Parathyroid adenoma (tissue), 2 donors: Measurements from ENCODE around the gene INSM1.

Experiments
- H2AFZ ChIP-seq: fragments of 300-600 bp; sonication (generic); one replicate; pipeline ENCODE4 v1.7.0; 2017; ENCODE audit warnings: antibody characterized with exemption, mild to moderate bottlenecking
- H3K27ac ChIP-seq: fragments of 300-600 bp; sonication (generic); one replicate; pipeline ENCODE4 v1.7.0; 2017
- H3K27me3 ChIP-seq: fragments of 300-600 bp; sonication (generic); one replicate; pipeline ENCODE4 v1.7.0; 2017; ENCODE audit warnings: low read length; ENCODE audit not compliant: control insufficient read depth, insufficient read depth
- H3K36me3 ChIP-seq: fragments of 300-600 bp; sonication (generic); one replicate; pipeline ENCODE4 v1.7.0; 2017; ENCODE audit warnings: low read length; ENCODE audit not compliant: control insufficient read depth, insufficient read depth
- H3K4me1 ChIP-seq: fragments of 300-600 bp; sonication (generic); one replicate; pipeline ENCODE4 v1.7.0; 2017; ENCODE audit warnings: control low read depth
- H3K4me2 ChIP-seq: fragments of 300-600 bp; sonication (generic); one replicate; pipeline ENCODE4 v1.7.0; 2017; ENCODE audit warnings: low read length
- H3K4me3 ChIP-seq: fragments of 300-600 bp; sonication (generic); one replicate; pipeline ENCODE4 v1.7.0; 2017; ENCODE audit warnings: low read depth, low read length
- H3K79me2 ChIP-seq: fragments of 300-600 bp; sonication (generic); one replicate; pipeline ENCODE4 v1.7.0; 2017; ENCODE audit warnings: control low read depth
- H3K9ac ChIP-seq: fragments of 300-600 bp; sonication (generic); one replicate; pipeline ENCODE4 v1.7.0; 2017; ENCODE audit warnings: mild to moderate bottlenecking
- H3K9me3 ChIP-seq: fragments of 300-600 bp; sonication (generic); one replicate; pipeline ENCODE4 v1.7.0; 2017; ENCODE audit warnings: low read length; ENCODE audit not compliant: control insufficient read depth
- TF ChIP-seq, protein P1 (sequence below): fragments of 300-600 bp; sonication (generic); IDR thresholded peaks from one replicate; pipeline ENCODE4 v1.7.0; 2017; ENCODE audit warnings: antibody characterized with exemption, mild to moderate bottlenecking
- donor health status: primary hyperparathyroidism.

The INSM1 gene

GRCh38 chr20:20409331-20409730 is 41.4 kb downstream of the INSM1 start:
- no peaks in the 10 kb centered on the region for H3K4me1 ChIP-seq
- H3K27ac ChIP-seq = no peak overlapping the region
- H3K9ac ChIP-seq = no peak overlapping the region
- no peaks in the 10 kb centered on the region for H3K27me3 ChIP-seq
- no peak overlapping the region for H2AFZ ChIP-seq
- no peak overlapping the region for H3K4me3 ChIP-seq
- TF ChIP-seq, protein P1, sequence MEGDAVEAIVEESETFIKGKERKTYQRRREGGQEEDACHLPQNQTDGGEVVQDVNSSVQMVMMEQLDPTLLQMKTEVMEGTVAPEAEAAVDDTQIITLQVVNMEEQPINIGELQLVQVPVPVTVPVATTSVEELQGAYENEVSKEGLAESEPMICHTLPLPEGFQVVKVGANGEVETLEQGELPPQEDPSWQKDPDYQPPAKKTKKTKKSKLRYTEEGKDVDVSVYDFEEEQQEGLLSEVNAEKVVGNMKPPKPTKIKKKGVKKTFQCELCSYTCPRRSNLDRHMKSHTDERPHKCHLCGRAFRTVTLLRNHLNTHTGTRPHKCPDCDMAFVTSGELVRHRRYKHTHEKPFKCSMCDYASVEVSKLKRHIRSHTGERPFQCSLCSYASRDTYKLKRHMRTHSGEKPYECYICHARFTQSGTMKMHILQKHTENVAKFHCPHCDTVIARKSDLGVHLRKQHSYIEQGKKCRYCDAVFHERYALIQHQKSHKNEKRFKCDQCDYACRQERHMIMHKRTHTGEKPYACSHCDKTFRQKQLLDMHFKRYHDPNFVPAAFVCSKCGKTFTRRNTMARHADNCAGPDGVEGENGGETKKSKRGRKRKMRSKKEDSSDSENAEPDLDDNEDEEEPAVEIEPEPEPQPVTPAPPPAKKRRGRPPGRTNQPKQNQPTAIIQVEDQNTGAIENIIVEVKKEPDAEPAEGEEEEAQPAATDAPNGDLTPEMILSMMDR = no peak
- no peaks in the 10 kb centered on the region for H3K79me2 ChIP-seq
- no peaks in the 10 kb centered on the region for H3K9me3 ChIP-seq
- H3K36me3 ChIP-seq = no peaks in the 10 kb centered on the region
- H3K4me2 ChIP-seq = no peak overlapping the region

GRCh38 chr20:20410678-20411077 is 42.8 kb downstream of the INSM1 start:
- no peak overlapping the region for H3K4me3 ChIP-seq
- H3K36me3 ChIP-seq = no peaks in the 10 kb centered on the region
- no peaks in the 10 kb centered on the region for H3K9me3 ChIP-seq
- H3K9ac ChIP-seq = no peak overlapping the region
- TF ChIP-seq, protein P1 = no peak
- H3K27ac ChIP-seq = no peak overlapping the region
- H2AFZ ChIP-seq = no peak overlapping the region
- no peak overlapping the region for H3K4me2 ChIP-seq
- no peaks in the 10 kb centered on the region for H3K79me2 ChIP-seq
- no peaks in the 10 kb centered on the region for H3K4me1 ChIP-seq
- H3K27me3 ChIP-seq = no peaks in the 10 kb centered on the region

DNA sequence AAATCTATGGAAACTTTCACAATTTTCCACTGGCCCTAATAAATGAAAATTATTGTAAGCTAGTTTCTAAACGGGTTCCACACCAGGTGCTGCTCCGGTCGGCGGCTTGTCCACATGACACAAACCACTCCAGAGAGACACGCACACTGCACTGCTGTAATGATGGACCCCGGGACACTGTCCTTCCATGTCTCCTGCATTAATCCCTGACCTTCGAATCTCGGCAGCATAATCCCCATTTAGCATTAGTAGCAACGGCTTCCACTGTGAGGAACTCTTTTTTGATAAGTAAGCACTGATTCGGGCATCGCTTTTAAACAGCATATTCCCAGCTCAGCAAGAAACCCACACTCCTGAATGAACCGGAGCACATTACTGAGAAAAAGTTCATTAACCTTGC is 43.5 kb downstream of the INSM1 start:
- Histone ChIP-seq H3K4me2 (no peak overlapping the region), H3K27ac (no peak overlapping the region), H3K4me3 (no peak overlapping the region), H3K4me1 (no peaks in the 10 kb centered on the region), H3K9me3 (no peaks in the 10 kb centered on the region), H3K79me2 (no peaks in the 10 kb centered on the region), H3K9ac (no peak overlapping the region), H3K36me3 (no peaks in the 10 kb centered on the region), H3K27me3 (no peaks in the 10 kb centered on the region), H2AFZ (no peak overlapping the region)
- TF ChIP-seq, protein P1 = no peak

DNA sequence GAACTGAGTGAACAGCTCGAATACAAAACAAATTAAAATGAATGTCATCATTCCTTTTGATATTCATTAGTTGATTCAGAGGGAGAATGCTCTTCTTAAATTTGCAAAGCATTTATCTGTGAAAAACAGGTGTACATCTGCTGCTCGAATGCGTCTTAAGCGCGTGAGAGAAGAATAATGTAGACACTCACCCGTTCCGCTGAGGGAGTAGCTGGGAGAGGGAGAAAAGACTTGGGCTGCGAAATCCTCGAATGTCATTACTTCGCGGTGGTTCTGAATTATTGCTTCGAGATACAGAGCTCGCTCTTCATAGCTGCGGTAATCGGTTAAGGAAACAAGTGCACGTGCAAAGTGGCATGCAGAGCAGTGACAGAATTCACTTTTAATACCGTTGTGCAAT is 43.9 kb downstream of the INSM1 start:
- Histone ChIP-seq H3K27me3 (no peaks in the 10 kb centered on the region), H3K4me1 (no peaks in the 10 kb centered on the region), H3K9me3 (no peaks in the 10 kb centered on the region), H3K9ac (no peak overlapping the region), H3K4me2 (no peak overlapping the region), H3K27ac (no peak overlapping the region), H3K79me2 (no peaks in the 10 kb centered on the region), H2AFZ (no peak overlapping the region), H3K4me3 (no peak overlapping the region), H3K36me3 (no peaks in the 10 kb centered on the region)
- TF ChIP-seq, protein P1 = no peak

GRCh38 chr20:20412750-20413149 is 44.8 kb downstream of the INSM1 start:
- no peaks in the 10 kb centered on the region for H3K79me2 ChIP-seq
- H3K27me3 ChIP-seq = no peaks in the 10 kb centered on the region
- H3K4me2 ChIP-seq = no peak overlapping the region
- H3K27ac ChIP-seq = no peak overlapping the region
- H3K36me3 ChIP-seq = no peaks in the 10 kb centered on the region
- no peaks in the 10 kb centered on the region for H3K4me1 ChIP-seq
- no peaks in the 10 kb centered on the region for H3K9me3 ChIP-seq
- no peak overlapping the region for H3K9ac ChIP-seq
- TF ChIP-seq, protein P1 = no peak
- H2AFZ ChIP-seq = no peak overlapping the region
- H3K4me3 ChIP-seq = no peak overlapping the region
